HCT116 (cell line): ENCODE data around the gene TOMM22. TPM values are rescaled to one million over a fixed set of nuclear protein-coding genes. Genes with fewer than 3 reads are reported as not detected.
A peak's percentile ranks its signal among the peaks of the same experiment; 100 is the strongest.

ENCODE experiments used
- ATAC-seq: fragments of 200-7000 bp; cut with Tn5 transposase; 2 replicates; pipeline ENCODE4 v1.9.1; 2020; ENCODE audit warnings: mild to moderate bottlenecking, moderate library complexity
- BruUV-seq: library from RNA; stranded (reverse); fragments of 400-500 nt; replicated peaks from 2 replicates; lab custom pipeline; 2021; lab: Mats Ljungman, UMichigan
- CTCF ChIA-PET: fragments of 300-600 bp; sonication (Branson Sonifier 250); formaldehyde crosslinking; loops from one replicate; lab custom pipeline; 2021; ENCODE audit warnings: antibody characterized with exemption; lab: Charles Lee
- POLR2A ChIA-PET: fragments of 300-600, 350-600 bp; sonication (Branson Sonifier 250); formaldehyde crosslinking; loops from one replicate; lab custom pipeline; 2021; ENCODE audit warnings: antibody characterized with exemption; lab: Charles Lee
- RAD21 ChIA-PET, 2 experiments: fragments of 300-600 bp; sonication (Branson Sonifier 250); formaldehyde crosslinking; loops; one replicate each; lab custom pipeline; 2023; ENCODE audit warnings: low total read pairs in 2 of 2; ENCODE audit not compliant: uncharacterized antibody in 2 of 2, unreplicated experiment in 2 of 2, low non-redundant PET in 1 of 2; lab: Charles Lee
- DNase-seq: peaks from one replicate; pipeline ENCODE4 v3.0.0-alpha.2; 2010; ENCODE audit warnings: low read depth, low spot score
- H2AFZ ChIP-seq: fragments of 200-600 bp; shearing (Covaris generic), sonication (generic); 2 replicates; pipeline ENCODE4 v1.6.1; 2017; ENCODE audit warnings: low read depth, mixed run types, mixed read lengths, antibody characterized with exemption, low read length; ENCODE audit not compliant: poor library complexity, severe bottlenecking
- H3K27ac ChIP-seq: 2 replicates; pipeline ENCODE4 v1.5.1; 2012; ENCODE audit warnings: low read depth, low read length
- H3K27me3 ChIP-seq: fragments of 200-600 bp; sonication (generic); 2 replicates; pipeline ENCODE4 v1.6.1; 2016; ENCODE audit warnings: mixed run types, low read length, mixed read lengths; ENCODE audit not compliant: insufficient read depth
- H3K36me3 ChIP-seq, 2 experiments: fragments of 200-500 bp in 1 of 2; fragments of 200-600 bp in 1 of 2; sonication (Bioruptor generic) in 1 of 2; sonication (generic) in 1 of 2; 2 replicates each; pipeline versions ENCODE4 v1.5.1 to v1.6.1; 2014 to 2016; ENCODE audit warnings: low read length in 2 of 2, inconsistent platforms in 1 of 2, mixed read lengths in 1 of 2, mixed run types in 1 of 2; ENCODE audit not compliant: insufficient read depth in 2 of 2, control insufficient read depth in 1 of 2
- H3K4me1 ChIP-seq, 2 experiments: fragments of 200-600 bp in 1 of 2; sonication (generic) in 1 of 2; 2 replicates each; pipeline versions ENCODE4 v1.5.1 to v1.6.1; 2012 to 2017; ENCODE audit warnings: low read length in 2 of 2, inconsistent platforms in 1 of 2, mild to moderate bottlenecking in 1 of 2, mixed read lengths in 1 of 2, mixed run types in 1 of 2, moderate library complexity in 1 of 2; ENCODE audit not compliant: insufficient read depth in 2 of 2, control insufficient read depth in 1 of 2
- H3K4me2 ChIP-seq: fragments of 200-600 bp; sonication (generic); 2 replicates; pipeline ENCODE4 v1.6.1; 2017; ENCODE audit warnings: mixed run types, low read length, mixed read lengths
- H3K4me3 ChIP-seq, 2 experiments: fragments of 200-600 bp in 1 of 2; sonication (generic) in 1 of 2; replicated peaks in 1 of 2; 2 replicates each; pipeline ENCODE4 v1.5.1; 2011 to 2016; ENCODE audit warnings: low read length in 2 of 2, control low read depth in 1 of 2, low read depth in 1 of 2, mild to moderate bottlenecking in 1 of 2, mixed read lengths in 1 of 2, mixed run types in 1 of 2
- H3K79me2 ChIP-seq: fragments of 200-600 bp; sonication (generic); 2 replicates; pipeline ENCODE4 v1.6.1; 2017; ENCODE audit warnings: mild to moderate bottlenecking, mixed run types, low read length, moderate library complexity, mixed read lengths; ENCODE audit not compliant: insufficient read depth
- H3K9ac ChIP-seq: fragments of 200-600 bp; sonication (generic); 2 replicates; pipeline ENCODE4 v1.6.1; 2016; ENCODE audit warnings: low read length, mixed read lengths
- H3K9me2 ChIP-seq: fragments of 200-600 bp; sonication (generic), shearing (Covaris generic); 2 replicates; pipeline ENCODE4 v1.6.1; 2017; ENCODE audit warnings: mixed run types, mild to moderate bottlenecking, moderate library complexity; ENCODE audit not compliant: insufficient read depth
- H3K9me3 ChIP-seq, 2 experiments: fragments of 200-500 bp in 1 of 2; fragments of 200-600 bp in 1 of 2; sonication (Bioruptor generic) in 1 of 2; sonication (generic) in 1 of 2; 2 replicates each; pipeline ENCODE4 v1.6.1; 2014 to 2017; ENCODE audit warnings: low read length in 2 of 2, mixed read lengths in 2 of 2, inconsistent platforms in 1 of 2, low read depth in 1 of 2, mild to moderate bottlenecking in 1 of 2, mixed run types in 1 of 2, moderate library complexity in 1 of 2; ENCODE audit not compliant: control insufficient read depth in 1 of 2, insufficient read depth in 1 of 2
- H4K20me1 ChIP-seq: fragments of 200-600 bp; sonication (generic), shearing (Covaris generic); 2 replicates; pipeline ENCODE4 v1.6.1; 2017; ENCODE audit warnings: mixed run types, mild to moderate bottlenecking, moderate library complexity; ENCODE audit not compliant: insufficient read depth
- CEBPB ChIP-seq: IDR thresholded peaks from 2 replicates; pipeline ENCODE4 v1.6.1; 2012; ENCODE audit warnings: low read depth
- EZH2 ChIP-seq: fragments of 200-600 bp; sonication (generic); IDR thresholded peaks from 2 replicates; pipeline ENCODE4 v1.6.1; 2017; ENCODE audit warnings: antibody characterized with exemption, mixed run types
- EZH2phosphoT487 ChIP-seq: fragments of 200-600 bp; IDR thresholded peaks from 2 replicates; pipeline ENCODE4 v1.6.1; 2018; ENCODE audit warnings: antibody characterized with exemption, borderline replicate concordance
- FOSL1 ChIP-seq: IDR thresholded peaks from 2 replicates; pipeline ENCODE4 v1.6.1; 2012; ENCODE audit warnings: low read depth
- MAX ChIP-seq: IDR thresholded peaks from 2 replicates; pipeline ENCODE4 v1.6.1; 2012
- POLR2A ChIP-seq: IDR thresholded peaks from 2 replicates; pipeline ENCODE4 v1.7.0; 2011; ENCODE audit warnings: borderline replicate concordance; ENCODE audit not compliant: insufficient read depth, insufficient read length; ENCODE audit errors: extremely low read depth
- POLR2AphosphoS5 ChIP-seq: IDR thresholded peaks from 2 replicates; pipeline ENCODE4 v1.6.1; 2011; ENCODE audit warnings: mild to moderate bottlenecking, low read depth, low read length, moderate library complexity
- REST ChIP-seq: IDR thresholded peaks from 2 replicates; pipeline ENCODE4 v1.6.1; 2012; ENCODE audit warnings: low read depth
- SP1 ChIP-seq: IDR thresholded peaks from 2 replicates; pipeline ENCODE4 v1.6.1; 2012; ENCODE audit warnings: low read depth
- SRF ChIP-seq: IDR thresholded peaks from 2 replicates; pipeline ENCODE4 v1.6.1; 2012; ENCODE audit warnings: low read depth
- TCF7L2 ChIP-seq: IDR thresholded peaks from 2 replicates; pipeline ENCODE4 v1.7.0; 2011; ENCODE audit warnings: borderline replicate concordance, inconsistent platforms; ENCODE audit not compliant: insufficient read depth, insufficient read length; ENCODE audit errors: extremely low read depth
- YY1 ChIP-seq: IDR thresholded peaks from 2 replicates; pipeline ENCODE4 v1.6.1; 2011; ENCODE audit warnings: low read length, low read depth, moderate library complexity, mild to moderate bottlenecking; ENCODE audit not compliant: insufficient replicate concordance; ENCODE audit errors: extremely low read depth
- ZBTB33 ChIP-seq: IDR thresholded peaks from 2 replicates; pipeline ENCODE4 v1.6.1; 2011; ENCODE audit warnings: mild to moderate bottlenecking, low read length, moderate library complexity; ENCODE audit not compliant: insufficient replicate concordance; ENCODE audit errors: extremely low read depth
- ZNF274 ChIP-seq: fragments of 200-500 bp; sonication (Bioruptor generic); IDR thresholded peaks from 2 replicates; pipeline ENCODE4 v1.6.1; 2014; ENCODE audit warnings: mild to moderate bottlenecking, low read depth, low read length, inconsistent platforms
- intact Hi-C: fragments of 100-400 bp; cut with micrococcal nuclease; formaldehyde crosslinking; loops from 2 replicates; pipeline ENCODE4 v1.10.0; 2022
- total RNA-seq: library from RNA; stranded (reverse); gene quantifications from one replicate; pipeline ENCODE4 v1.2.1, GENCODE V29; 2021; ENCODE audit not compliant: unreplicated experiment
- TF ChIP-seq, protein P1 (sequence below), 3 experiments: fragments of 200-600 bp in 1 of 3; sonication (generic) in 1 of 3; IDR thresholded peaks in 2 of 3; conservative IDR thresholded peaks in 1 of 3; 2 replicates each; pipeline ENCODE4 v1.5.1; 2012 to 2017; ENCODE audit warnings: low read depth in 2 of 3, low read length in 2 of 3, antibody characterized with exemption in 1 of 3, borderline replicate concordance in 1 of 3, control low read depth in 1 of 3, mild to moderate bottlenecking in 1 of 3, mixed read lengths in 1 of 3, mixed run types in 1 of 3, moderate library complexity in 1 of 3; ENCODE audit not compliant: insufficient read depth in 1 of 3
- TF ChIP-seq, protein P2 (sequence below): IDR thresholded peaks from 2 replicates; pipeline ENCODE4 v1.6.1; 2012

The TOMM22 gene
- total RNA-seq, 1 experiment from 2014 or later = 136 TPM

GRCh38 chr22:38705235-38706100 lies 23.7 kb downstream of the TOMM22 start, which contains the start of gene GTPBP1:
Gene GTPBP1 (plus strand): TSS chr22:38705944. CDS start chr22:38705956, 12 bp downstream.
- no peaks in the 10 kb centered on the region for H4K20me1 ChIP-seq
- H2AFZ ChIP-seq = no peak within 1 kb of the TSS
- peak within 1 kb of the TSS; percentile 85 to 91 for H3K4me3 ChIP-seq
- RAD21 ChIA-PET = interaction anchor here (0.6 to 0.9 kb wide), 3 partner anchors 24 to 229 kb away, joined by 3 to 6 read pairs (median 4); partner anchors contain the start of gene TOMM22 (in 1 of the 2)
- CTCF ChIA-PET = interaction anchor here (0.8 to 1.0 kb wide), 5 partner anchors 19 to 653 kb away, joined by 3 to 4 read pairs (median 4); partner anchors contain the start of gene TOMM22
- H3K27ac ChIP-seq = peak within 1 kb of the TSS; percentile 84
- H3K27me3 ChIP-seq = no peaks in the 10 kb centered on the region
- ATAC-seq = peak; percentile 84
- H3K4me1 ChIP-seq = peaks cover 21 to 45% of the 10 kb centered on the region in 2 experiments
- no peaks in the 10 kb centered on the region for H3K9me2 ChIP-seq
- H3K36me3 ChIP-seq = peaks cover 0 to 9% of the 10 kb centered on the region in 2 experiments; a peak in 2 of 4 replicates
- peaks cover 46% of the 10 kb centered on the region for H3K79me2 ChIP-seq
- H3K9ac ChIP-seq = peak within 1 kb of the TSS; percentile 93
- no peaks in the 10 kb centered on the region for H3K9me3 ChIP-seq
- peak; percentile 100 for DNase-seq
- H3K4me2 ChIP-seq = peak within 1 kb of the TSS; percentile 88
- POLR2A ChIA-PET = interaction anchor here (0.8 to 1.9 kb wide), 6 partner anchors 9 to 49 kb away, joined by 3 to 14 read pairs (median 5); partner anchors contain the start of gene TOMM22
- no TSS peak for BruUV-seq
- intact Hi-C loops = no loop called here
- TF ChIP-seq POLR2AphosphoS5 = peak; percentile 83
- TF ChIP-seq ZNF274 = no peak
- no peak for TF ChIP-seq FOSL1
- TF ChIP-seq TCF7L2 = no peak
- no peak for TF ChIP-seq EZH2
- TF ChIP-seq ZBTB33 = no peak
- TF ChIP-seq SRF = peak; percentile 65; the same call in 1 of the 2 replicates
- no peak for TF ChIP-seq REST
- peak; percentile 73 for TF ChIP-seq POLR2A
- no peak for TF ChIP-seq CEBPB
- peak; percentile 90 for TF ChIP-seq YY1
- TF ChIP-seq EZH2phosphoT487 = no peak
- TF ChIP-seq SP1 = peak; percentile 100
- TF ChIP-seq MAX = no peak; the same call in 1 of the 2 replicates
- TF ChIP-seq, protein P1, sequence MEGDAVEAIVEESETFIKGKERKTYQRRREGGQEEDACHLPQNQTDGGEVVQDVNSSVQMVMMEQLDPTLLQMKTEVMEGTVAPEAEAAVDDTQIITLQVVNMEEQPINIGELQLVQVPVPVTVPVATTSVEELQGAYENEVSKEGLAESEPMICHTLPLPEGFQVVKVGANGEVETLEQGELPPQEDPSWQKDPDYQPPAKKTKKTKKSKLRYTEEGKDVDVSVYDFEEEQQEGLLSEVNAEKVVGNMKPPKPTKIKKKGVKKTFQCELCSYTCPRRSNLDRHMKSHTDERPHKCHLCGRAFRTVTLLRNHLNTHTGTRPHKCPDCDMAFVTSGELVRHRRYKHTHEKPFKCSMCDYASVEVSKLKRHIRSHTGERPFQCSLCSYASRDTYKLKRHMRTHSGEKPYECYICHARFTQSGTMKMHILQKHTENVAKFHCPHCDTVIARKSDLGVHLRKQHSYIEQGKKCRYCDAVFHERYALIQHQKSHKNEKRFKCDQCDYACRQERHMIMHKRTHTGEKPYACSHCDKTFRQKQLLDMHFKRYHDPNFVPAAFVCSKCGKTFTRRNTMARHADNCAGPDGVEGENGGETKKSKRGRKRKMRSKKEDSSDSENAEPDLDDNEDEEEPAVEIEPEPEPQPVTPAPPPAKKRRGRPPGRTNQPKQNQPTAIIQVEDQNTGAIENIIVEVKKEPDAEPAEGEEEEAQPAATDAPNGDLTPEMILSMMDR (IDR thresholded peaks at IDR 0.05 in 2 of 3, conservative IDR thresholded peaks at IDR 0.05 in 1 of 3; ENCODE audit: borderline replicate concordance in 1 of 3, insufficient read depth in 1 of 3, low read depth in 2 of 3, low read length in 2 of 3) = no peak
- TF ChIP-seq, protein P2, sequence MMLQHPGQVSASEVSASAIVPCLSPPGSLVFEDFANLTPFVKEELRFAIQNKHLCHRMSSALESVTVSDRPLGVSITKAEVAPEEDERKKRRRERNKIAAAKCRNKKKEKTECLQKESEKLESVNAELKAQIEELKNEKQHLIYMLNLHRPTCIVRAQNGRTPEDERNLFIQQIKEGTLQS = no peak
